GM12878 (cell line): ENCODE measurements around the gene TBC1D5. TPM values are rescaled to one million over a fixed set of nuclear protein-coding genes. Genes with fewer than 3 reads are reported as not detected.

Experiments
- ATAC-seq: fragments of 200-7000 bp; cut with Tn5 transposase; 3 replicates; pipeline ENCODE4 v1.9.1; 2020; ENCODE audit warnings: mild to moderate bottlenecking, moderate library complexity
- BruUV-seq: library from RNA; stranded (reverse); fragments of 400-500 nt; replicated peaks from 2 replicates; lab custom pipeline; 2021; lab: Mats Ljungman, UMichigan
- CTCF ChIA-PET: fragments of 300-600 bp; sonication (Branson Sonifier 250); formaldehyde crosslinking; extraction: SDS; loops from one replicate; lab custom pipeline; 2021; ENCODE audit warnings: inconsistent platforms; lab: Yijun Ruan, JAX
- POLR2A ChIA-PET: fragments of 350-600 bp; formaldehyde crosslinking; extraction: SDS; loops from one replicate; lab custom pipeline; 2021; ENCODE audit warnings: inconsistent platforms; lab: Charles Lee
- RAD21 ChIA-PET: fragments of 300-600 bp; sonication (Branson Sonifier 250); formaldehyde crosslinking; loops from one replicate; lab custom pipeline; 2023; ENCODE audit warnings: antibody characterized with exemption; ENCODE audit not compliant: unreplicated experiment; lab: Charles Lee
- SMC1A ChIA-PET: fragments of 300-600 bp; sonication (Branson Sonifier 250); formaldehyde crosslinking; loops from one replicate; lab custom pipeline; 2023; ENCODE audit not compliant: unreplicated experiment, uncharacterized antibody; lab: Charles Lee
- DNase-seq: peaks from one replicate; pipeline ENCODE4 v3.0.0-alpha.2; 2011; ENCODE audit warnings: low read depth, low spot score
- FAIRE-seq: peaks from 3 replicates; lab custom pipeline; 2011; peaks lifted over from hg19 to GRCh38; lab: Jason Lieb, UNC
- H2AFZ ChIP-seq: 2 replicates; pipeline ENCODE4 v1.6.0; 2011; ENCODE audit warnings: low read depth, low read length, control low read depth; ENCODE audit not compliant: control insufficient read depth
- H3K27ac ChIP-seq: 2 replicates; pipeline ENCODE4 v1.5.1; 2011; ENCODE audit warnings: control low read depth; ENCODE audit not compliant: control insufficient read depth, insufficient read depth
- H3K27me3 ChIP-seq, 2 experiments: replicated peaks in 1 of 2; 2 replicates each; pipeline versions ENCODE4 v1.6.0 to v1.6.1; 2011; ENCODE audit warnings: low read length in 1 of 2; ENCODE audit not compliant: control insufficient read depth in 2 of 2, insufficient read depth in 2 of 2
- H3K36me3 ChIP-seq, 2 experiments: 2 replicates each; pipeline ENCODE4 v1.5.1; 2011; ENCODE audit warnings: low read length in 1 of 2; ENCODE audit not compliant: control insufficient read depth in 2 of 2, insufficient read depth in 2 of 2
- H3K4me1 ChIP-seq: 2 replicates; pipeline ENCODE4 v1.6.1; 2011; ENCODE audit warnings: mild to moderate bottlenecking, low read length, moderate library complexity, mixed read lengths; ENCODE audit not compliant: control insufficient read depth, insufficient read depth
- H3K4me2 ChIP-seq: 2 replicates; pipeline ENCODE4 v1.6.0; 2011; ENCODE audit warnings: control low read depth; ENCODE audit not compliant: control insufficient read depth, insufficient read depth
- H3K4me3 ChIP-seq: fragments of 200-600 bp; sonication (generic); 2 replicates; pipeline ENCODE4 v1.5.1; 2016
- H3K79me2 ChIP-seq: 2 replicates; pipeline ENCODE4 v1.6.0; 2011; ENCODE audit warnings: low read length; ENCODE audit not compliant: control insufficient read depth, insufficient read depth
- H3K9ac ChIP-seq: 2 replicates; pipeline ENCODE4 v1.8.0; 2011; ENCODE audit warnings: low read length, control low read depth, mixed read lengths; ENCODE audit not compliant: control insufficient read depth, insufficient read depth
- H3K9me3 ChIP-seq: replicated peaks from 3 replicates; pipeline ENCODE4 v1.5.1; 2011; ENCODE audit warnings: mild to moderate bottlenecking, low read length; ENCODE audit not compliant: control insufficient read depth, insufficient read depth
- H4K20me1 ChIP-seq: 2 replicates; pipeline ENCODE4 v1.6.0; 2011; ENCODE audit not compliant: control insufficient read depth, insufficient read depth
- JUND ChIP-seq: IDR thresholded peaks from 2 replicates; pipeline ENCODE4 v1.6.1; 2012; ENCODE audit warnings: low read depth, mild to moderate bottlenecking, low read length, improper control_type of control experiment, moderate library complexity
- NFIC ChIP-seq: IDR thresholded peaks from 2 replicates; pipeline ENCODE4 v1.6.1; 2012; ENCODE audit warnings: low read depth, mild to moderate bottlenecking, inconsistent platforms, low read length, moderate library complexity
- RFX5 ChIP-seq: IDR thresholded peaks from 2 replicates; pipeline ENCODE4 v1.6.1; 2011; ENCODE audit warnings: low read depth, low read length, improper control_type of control experiment
- RUNX3 ChIP-seq: IDR thresholded peaks from 2 replicates; pipeline ENCODE4 v1.6.1; 2012; ENCODE audit warnings: low read length, inconsistent platforms
- SMAD5 ChIP-seq: IDR thresholded peaks from 2 replicates; pipeline ENCODE4 v1.6.1; 2016; ENCODE audit warnings: antibody characterized with exemption, low read depth
- WGBS: methylation state at CpG from one replicate; pipeline ENCODE4 v1.1.6; 2016; ENCODE audit warnings: low lambda C conversion rate; ENCODE audit not compliant: insufficient replicate concordance, insufficient coverage; ENCODE audit errors: missing lambda C conversion rate; 5-methylcytosine and 5-hydroxymethylcytosine counted together
- in situ Hi-C: fragments of 300-500 bp; cut with MboI; formaldehyde crosslinking; loops from 9 replicates; pipeline ENCODE4 v1.14.3; 2018; ENCODE audit warnings: mixed read lengths
- intact Hi-C: fragments of 100-400 bp; cut with micrococcal nuclease; formaldehyde crosslinking; loops from one replicate; pipeline ENCODE4 v1.14.2; 2022; ENCODE audit not compliant: unreplicated experiment
- polyA plus RNA-seq, 11 experiments: library from polyadenylated mRNA; depleted of rRNA in 4 of 11; unstranded in 6 of 11; stranded (reverse) in 5 of 11; fragments of >200 nt; fragmentation: Nextera tagmentation in 4 of 11; fragmentation: Illumina TruSeq in 1 of 11; extraction: Ambion mirVana in 4 of 11; extraction: Trizol in 1 of 11; gene quantifications; 1 replicate in 1 of 11; 2 replicates in 10 of 11; pipeline versions ENCODE4 v1.2.1 to v1.2.3, GENCODE V29; 2011 to 2016; ENCODE audit warnings: inconsistent platforms in 2 of 11, missing spikeins in 2 of 11, low read depth in 1 of 11
- total RNA-seq, 4 experiments: library from RNA; depleted of rRNA in 3 of 4; stranded (reverse); fragments of >200 nt in 3 of 4; fragmentation: Illumina TruSeq in 1 of 4; extraction: Trizol in 1 of 4; gene quantifications; 2 replicates each; pipeline versions ENCODE4 v1.2.1 to v1.2.3, GENCODE V29; 2013 to 2021

The TBC1D5 gene
- total and polyA plus RNA-seq, 10 of the 15 experiments (the other 5 are each of a cell fraction or from before 2014, with no cell fraction given) = 5.5 to 61.0 (median 43.8) TPM

DNA sequence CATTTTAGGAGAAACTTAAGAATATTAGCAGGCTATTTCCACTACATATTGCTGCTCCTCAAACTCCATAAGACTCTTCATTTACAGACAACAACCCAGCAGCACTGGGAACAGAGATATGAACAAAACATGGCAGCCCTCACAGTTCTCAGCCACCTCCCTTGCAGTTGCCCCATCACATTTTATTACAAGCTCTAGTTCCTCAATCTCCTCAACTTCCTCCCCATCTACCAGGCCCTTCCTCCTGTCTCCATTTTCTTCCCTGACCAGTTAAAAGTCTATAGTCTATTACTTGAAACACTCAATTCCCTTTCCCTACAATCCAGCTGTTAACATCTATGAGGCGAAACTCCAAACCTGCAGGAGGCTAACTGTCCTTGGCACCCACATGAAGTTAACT lies 412.5 kb downstream of the TBC1D5 start:
- WGBS = 93% methylated on average over 1 of the region's 1 CpG
- ATAC-seq (no peak), FAIRE-seq (no peak)
- no TSS peak for BruUV-seq
- Histone ChIP-seq H3K4me3 (no peak overlapping the region), H3K27me3 (no peaks in the 10 kb centered on the region), H4K20me1 (no peaks in the 10 kb centered on the region), H3K79me2 (no peaks in the 10 kb centered on the region), H3K4me1 (no peaks in the 10 kb centered on the region), H3K9me3 (no peaks in the 10 kb centered on the region), H3K36me3 (no peaks in the 10 kb centered on the region), H2AFZ (no peak overlapping the region)
- POLR2A ChIA-PET = no interaction called here
- intact Hi-C loops (no loop called here), in situ Hi-C loops (no loop called here)
- RAD21 ChIA-PET = no interaction called here
- CTCF ChIA-PET = interaction anchor here (1.0 kb wide), 1 partner anchor 10 kb away, joined by 3 read pairs; no protein-coding TSS in a partner anchor
- SMC1A ChIA-PET = interaction anchor here (1.2 kb wide), 1 partner anchor 11 kb away, joined by 3 read pairs; no protein-coding TSS in a partner anchor
- no peak for TF ChIP-seq RFX5
- TF ChIP-seq, all 136 proteins: peak for 0
- DNase-seq = no peak
- H3K4me2 ChIP-seq = no peak overlapping the region
- H3K27ac ChIP-seq = no peak overlapping the region
- no peak overlapping the region for H3K9ac ChIP-seq

DNA sequence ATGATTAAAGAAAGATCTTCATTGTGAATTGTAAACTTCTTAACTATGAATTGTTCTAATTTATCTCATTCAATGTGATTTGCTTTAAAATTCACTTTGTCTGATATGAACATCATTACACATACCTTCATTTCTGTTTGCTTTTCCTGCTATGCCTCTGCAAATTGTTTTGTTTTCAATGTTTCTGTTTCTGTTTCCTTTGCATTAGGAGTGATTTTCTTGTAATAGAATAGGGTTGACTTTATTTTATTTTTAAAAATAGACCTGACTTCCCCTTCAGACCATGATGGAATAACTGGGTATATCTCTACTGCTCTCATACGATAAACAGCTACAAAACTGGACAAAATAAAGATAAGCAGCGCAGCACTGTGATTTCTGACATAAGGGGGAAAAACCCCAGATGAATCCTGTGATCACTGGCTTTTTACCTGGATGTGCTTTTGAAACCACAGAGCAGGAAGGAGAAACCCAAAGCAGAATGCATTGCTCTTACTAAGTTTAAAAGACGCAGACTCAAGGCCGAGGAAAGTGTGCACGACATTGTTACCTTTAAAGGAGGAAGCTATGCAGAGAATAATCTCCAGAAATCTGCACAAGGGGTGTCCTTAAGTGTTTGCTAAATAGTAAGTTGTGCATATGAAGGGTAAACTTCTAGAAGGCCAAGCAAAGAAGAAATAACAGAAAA lies 420.2 kb downstream of the TBC1D5 start:
- TF ChIP-seq JUND = no peak
- peak; percentile 58; the same call in 1 of the 2 replicates for TF ChIP-seq NFIC
- TF ChIP-seq SMAD5 = no peak
- TF ChIP-seq RUNX3 = peak; percentile 73
- 89% methylated on average over 5 of the region's 5 CpGs for WGBS
- H2AFZ ChIP-seq = peak overlapping the region; percentile 63
- ChIA-PET SMC1A (interaction anchor here (0.5 to 1.8 kb wide), 6 partner anchors 14 to 519 kb away, joined by 3 to 8 read pairs (median 3); no protein-coding TSS in a partner anchor), CTCF (interaction anchor here (1.5 to 1.6 kb wide), 2 partner anchors 14 kb away, joined by 3 to 7 read pairs; no protein-coding TSS in a partner anchor), POLR2A (no interaction called here), RAD21 (no interaction called here)
- H3K9me3 ChIP-seq = no peaks in the 10 kb centered on the region
- ATAC-seq (peak; percentile 58), FAIRE-seq (peak; percentile 88), DNase-seq (no peak)
- peak overlapping the region; percentile 49 for H3K27ac ChIP-seq
- no peaks in the 10 kb centered on the region for H3K27me3 ChIP-seq
- BruUV-seq = no TSS peak
- H4K20me1 ChIP-seq = no peaks in the 10 kb centered on the region
- H3K36me3 ChIP-seq = no peaks in the 10 kb centered on the region
- in situ Hi-C loops (no loop called here), intact Hi-C loops (no loop called here)
- no peaks in the 10 kb centered on the region for H3K79me2 ChIP-seq
- H3K9ac ChIP-seq = no peak overlapping the region
- H3K4me2 ChIP-seq = peak overlapping the region; percentile 76
- H3K4me1 ChIP-seq = 0 out of 2 replicates have a peak, but pooled peaks cover 3% of the 10 kb centered on the region
- H3K4me3 ChIP-seq = 0 out of 2 replicates have a peak overlapping the region, but pooled peaks have one; percentile 1
